Fibroblast of the aortic adventitia (primary cell): ENCODE data around the gene C8G. TPM values are rescaled to one million over a fixed set of nuclear protein-coding genes. Genes with fewer than 3 reads are reported as not detected.

Source experiments
- DNase-seq: peaks from one replicate; pipeline ENCODE4 v3.0.0-alpha.2; 2010; ENCODE audit warnings: low read depth
- H3K4me3 ChIP-seq: 2 replicates; pipeline ENCODE4 v1.5.1; 2011; ENCODE audit warnings: low read depth, mild to moderate bottlenecking, control low read depth, low read length, moderate library complexity
- total RNA-seq: library from RNA; depleted of rRNA; stranded (reverse); fragments of >200 nt; gene quantifications from 2 replicates; pipeline ENCODE4 v1.2.3, GENCODE V29; 2012; ENCODE audit warnings: low replicate concordance
- TF ChIP-seq, protein P1 (sequence below): IDR thresholded peaks from 2 replicates; pipeline ENCODE4 v1.5.1; 2011; ENCODE audit warnings: mild to moderate bottlenecking, low read length, control low read depth, inconsistent platforms; ENCODE audit not compliant: insufficient read depth

Gene C8G
- total RNA-seq, 1 donor: 0.36 TPM

DNA sequence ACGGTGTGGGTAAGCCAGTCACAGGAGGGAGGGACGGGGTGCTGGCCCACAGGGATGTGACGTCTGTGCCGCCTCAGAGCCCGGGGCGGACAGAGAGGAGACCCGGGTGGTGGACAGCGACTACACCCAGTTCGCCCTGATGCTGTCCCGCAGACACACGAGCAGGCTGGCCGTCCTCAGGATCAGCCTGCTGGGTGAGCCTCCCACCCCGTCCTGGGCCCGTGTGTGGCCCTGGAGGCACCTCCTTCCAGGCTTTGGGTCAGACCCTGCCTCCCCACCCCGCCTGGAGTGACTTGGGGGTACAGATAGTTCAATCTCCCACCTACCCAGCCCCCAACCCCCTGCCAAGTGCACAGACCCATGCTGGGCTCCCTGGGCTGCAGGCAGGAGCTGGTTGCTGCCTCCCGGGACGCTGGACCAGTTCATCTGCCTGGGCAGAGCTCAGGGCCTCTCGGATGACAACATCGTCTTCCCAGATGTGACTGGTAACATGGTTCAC lies 8.8 kb downstream of the C8G start:
- TF ChIP-seq, protein P1, sequence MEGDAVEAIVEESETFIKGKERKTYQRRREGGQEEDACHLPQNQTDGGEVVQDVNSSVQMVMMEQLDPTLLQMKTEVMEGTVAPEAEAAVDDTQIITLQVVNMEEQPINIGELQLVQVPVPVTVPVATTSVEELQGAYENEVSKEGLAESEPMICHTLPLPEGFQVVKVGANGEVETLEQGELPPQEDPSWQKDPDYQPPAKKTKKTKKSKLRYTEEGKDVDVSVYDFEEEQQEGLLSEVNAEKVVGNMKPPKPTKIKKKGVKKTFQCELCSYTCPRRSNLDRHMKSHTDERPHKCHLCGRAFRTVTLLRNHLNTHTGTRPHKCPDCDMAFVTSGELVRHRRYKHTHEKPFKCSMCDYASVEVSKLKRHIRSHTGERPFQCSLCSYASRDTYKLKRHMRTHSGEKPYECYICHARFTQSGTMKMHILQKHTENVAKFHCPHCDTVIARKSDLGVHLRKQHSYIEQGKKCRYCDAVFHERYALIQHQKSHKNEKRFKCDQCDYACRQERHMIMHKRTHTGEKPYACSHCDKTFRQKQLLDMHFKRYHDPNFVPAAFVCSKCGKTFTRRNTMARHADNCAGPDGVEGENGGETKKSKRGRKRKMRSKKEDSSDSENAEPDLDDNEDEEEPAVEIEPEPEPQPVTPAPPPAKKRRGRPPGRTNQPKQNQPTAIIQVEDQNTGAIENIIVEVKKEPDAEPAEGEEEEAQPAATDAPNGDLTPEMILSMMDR: no peak
- DNase-seq: no peak
- H3K4me3 ChIP-seq: no peak overlapping the region

DNA sequence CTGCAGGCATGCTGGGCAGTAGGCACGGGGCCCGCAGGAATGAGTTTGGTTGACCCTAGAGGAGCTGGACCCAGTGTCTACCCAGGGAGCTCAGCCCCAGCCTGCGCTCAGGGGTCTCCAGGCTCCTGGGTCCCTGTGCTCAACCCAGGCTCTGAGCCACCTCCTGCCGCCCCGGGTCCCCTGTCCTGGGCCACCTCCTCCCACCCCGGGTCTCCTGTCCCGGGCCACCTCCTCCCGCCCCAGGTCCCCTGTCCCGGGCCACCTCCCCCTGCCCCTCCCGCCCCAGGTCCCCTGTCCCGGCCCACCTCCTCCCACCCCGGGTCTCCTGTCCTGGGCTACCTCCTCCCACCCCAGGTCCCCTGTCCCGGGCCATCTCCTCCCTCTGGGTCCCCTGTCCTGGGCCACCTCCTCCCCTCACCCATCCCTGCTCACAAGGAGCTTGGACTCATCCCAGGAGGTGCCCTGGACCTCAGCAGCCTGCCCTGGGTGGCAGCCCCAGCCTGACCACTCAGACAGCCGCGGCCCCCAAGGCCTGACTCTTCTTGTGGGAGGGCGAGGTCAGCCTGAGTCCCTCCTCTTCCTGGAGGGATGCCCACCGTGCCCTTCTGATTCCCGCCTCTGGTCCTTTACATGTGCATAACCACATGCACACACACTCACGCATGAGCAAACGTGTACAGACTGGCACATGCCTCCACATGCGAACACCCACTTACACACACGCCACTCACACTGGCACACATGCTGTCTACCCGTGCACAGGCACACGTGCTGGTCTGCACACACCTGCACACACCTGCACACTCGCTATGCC lies 9.4 kb downstream of the C8G start:
- no peak overlapping the region for H3K4me3 ChIP-seq
- TF ChIP-seq, protein P1: no peak
- no peak for DNase-seq

DNA sequence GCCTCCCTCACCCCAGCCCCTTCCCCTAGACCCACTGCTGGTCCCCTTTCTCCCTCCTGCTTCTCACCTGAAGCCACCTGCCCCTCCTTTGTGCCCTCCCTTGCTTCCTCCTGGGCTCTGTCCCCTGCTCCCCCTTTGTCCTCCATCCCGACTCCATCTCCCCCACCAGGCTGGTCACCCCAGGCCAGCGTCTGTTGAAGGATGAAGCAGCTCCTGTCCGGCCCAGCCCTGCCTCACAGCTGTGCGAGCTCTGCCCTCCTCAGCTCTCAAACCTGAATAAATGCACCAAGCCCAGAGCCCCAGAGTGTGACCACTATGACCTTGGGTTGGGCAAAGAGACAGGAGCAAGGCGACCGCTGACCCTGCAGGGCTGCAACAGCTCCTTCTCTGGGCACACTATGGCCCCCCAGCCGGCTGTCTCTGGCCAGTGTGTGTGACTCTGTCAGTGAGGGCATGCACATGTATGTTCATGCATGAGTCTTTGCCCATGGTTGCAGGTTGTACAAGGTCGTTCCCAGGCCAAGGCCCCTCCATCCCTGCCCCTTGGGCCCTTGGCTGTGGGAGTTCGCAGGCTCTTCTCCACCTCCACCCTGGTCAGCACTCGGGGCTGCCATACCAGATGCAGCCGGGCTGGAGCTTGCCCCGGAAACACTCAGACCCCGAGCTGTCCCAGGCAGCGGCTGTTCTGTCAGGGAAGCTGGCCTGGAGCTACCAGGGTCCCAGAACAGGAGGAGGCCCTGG lies 10.3 kb downstream of the C8G start:
- no peak for DNase-seq
- TF ChIP-seq, protein P1: no peak
- H3K4me3 ChIP-seq: no peak overlapping the region

DNA sequence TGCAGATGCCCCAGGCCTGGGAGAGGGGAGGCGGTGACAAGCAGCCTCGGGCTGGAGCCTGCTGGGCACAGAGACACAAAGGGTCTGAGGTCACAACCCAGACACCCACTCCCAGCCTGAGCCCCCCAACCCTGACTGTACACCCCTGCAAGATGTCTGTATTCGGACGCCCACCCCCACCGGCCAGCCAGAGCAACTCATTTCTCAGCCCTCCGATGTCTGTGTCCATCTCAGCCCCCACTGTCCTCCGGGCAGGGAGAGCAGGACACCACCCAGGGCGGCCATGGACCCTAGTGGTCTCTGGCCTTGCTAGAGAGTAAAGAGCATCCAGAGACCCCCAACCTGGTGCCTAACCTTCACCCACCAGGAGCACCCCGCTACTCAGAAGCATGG lies 10.9 kb downstream of the C8G start:
- TF ChIP-seq, protein P1: no peak
- H3K4me3 ChIP-seq: no peak overlapping the region
- no peak for DNase-seq

DNA sequence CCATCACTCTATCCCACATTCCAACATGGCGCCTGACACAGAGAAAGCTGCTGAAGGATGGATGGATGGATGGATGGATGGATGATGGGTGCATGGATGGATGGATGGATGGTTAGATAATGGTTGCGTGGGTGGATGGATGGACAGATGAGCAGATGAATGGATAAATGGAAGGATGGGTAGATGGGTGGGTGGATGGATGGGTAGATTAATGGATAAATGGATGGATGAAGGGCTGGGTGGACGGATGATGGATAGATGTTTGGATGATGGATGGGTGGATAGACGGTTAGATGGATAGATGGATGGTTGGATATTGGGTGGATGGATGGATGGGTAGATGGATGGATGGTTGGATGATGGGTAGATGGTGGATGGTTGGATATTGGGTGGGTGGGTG lies 11.6 kb downstream of the C8G start:
- H3K4me3 ChIP-seq: no peak overlapping the region
- TF ChIP-seq, protein P1: no peak
- DNase-seq: no peak

DNA sequence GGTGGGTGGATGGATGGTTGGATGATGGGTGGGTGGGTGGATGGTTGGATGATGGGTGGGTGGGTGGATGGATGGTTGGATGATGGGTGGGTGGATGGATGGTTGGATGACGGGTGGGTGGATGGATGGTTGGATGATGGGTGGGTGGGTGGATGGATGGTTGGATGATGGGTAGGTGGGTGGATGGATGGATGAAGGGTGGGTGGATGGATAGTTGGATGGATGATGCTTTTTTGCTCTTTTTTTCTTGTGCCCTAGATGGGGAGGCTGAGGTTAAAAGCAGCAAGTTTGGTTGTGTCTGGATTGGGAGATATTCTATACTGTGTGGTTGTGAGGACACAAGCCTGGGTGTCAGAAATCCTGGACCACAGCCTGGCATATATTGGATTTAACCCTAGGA lies 12.4 kb downstream of the C8G start:
- TF ChIP-seq, protein P1: no peak
- no peak overlapping the region for H3K4me3 ChIP-seq
- no peak for DNase-seq
